T-helper 2 cell treated with Interferon-gamma antibody and Interleukin-4, amounts not matched to agents 100 ng/mL and 5 ng/mL, for 36 hours (primary cell): ENCODE results near the gene ORM2. TPM values are rescaled to one million over a fixed set of nuclear protein-coding genes. Genes with fewer than 3 reads are reported as not detected.
"Not testable (repeated sequence)": the region's sequence is repeated elsewhere in the genome, so short reads cannot be mapped to it uniquely, and the experiment has no call there.

Source experiments
- intact Hi-C: fragments of 100-400 bp; cut with micrococcal nuclease; formaldehyde crosslinking; loops from one replicate; pipeline ENCODE4 v1.15.1; 2023
- total RNA-seq: library from RNA; stranded (reverse); gene quantifications from 2 replicates; pipeline ENCODE4 v1.2.3, GENCODE V29; 2022

ORM2 gene
- total RNA-seq, result not detected in 2 replicates

DNA sequence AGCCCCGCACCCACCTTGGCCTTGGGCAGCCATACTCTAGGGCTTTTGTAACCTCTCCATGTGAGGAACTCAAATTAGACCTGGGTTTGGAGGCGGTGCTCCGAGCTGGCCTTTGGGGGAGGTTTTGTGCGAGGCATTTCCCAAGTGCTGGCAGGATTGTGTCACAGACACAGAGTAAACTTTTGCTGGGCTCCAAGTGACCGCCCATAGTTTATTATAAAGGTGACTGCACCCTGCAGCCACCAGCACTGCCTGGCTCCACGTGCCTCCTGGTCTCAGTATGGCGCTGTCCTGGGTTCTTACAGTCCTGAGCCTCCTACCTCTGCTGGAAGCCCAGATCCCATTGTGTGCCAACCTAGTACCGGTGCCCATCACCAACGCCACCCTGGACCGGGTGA is at the start of gene ORM2:
ORM2 (plus strand) TSS at position 245 of the 398 bp plus-strand sequence; CDS start at position 281, 36 bp downstream.
- intact Hi-C loops, result not testable (repeated sequence)

DNA sequence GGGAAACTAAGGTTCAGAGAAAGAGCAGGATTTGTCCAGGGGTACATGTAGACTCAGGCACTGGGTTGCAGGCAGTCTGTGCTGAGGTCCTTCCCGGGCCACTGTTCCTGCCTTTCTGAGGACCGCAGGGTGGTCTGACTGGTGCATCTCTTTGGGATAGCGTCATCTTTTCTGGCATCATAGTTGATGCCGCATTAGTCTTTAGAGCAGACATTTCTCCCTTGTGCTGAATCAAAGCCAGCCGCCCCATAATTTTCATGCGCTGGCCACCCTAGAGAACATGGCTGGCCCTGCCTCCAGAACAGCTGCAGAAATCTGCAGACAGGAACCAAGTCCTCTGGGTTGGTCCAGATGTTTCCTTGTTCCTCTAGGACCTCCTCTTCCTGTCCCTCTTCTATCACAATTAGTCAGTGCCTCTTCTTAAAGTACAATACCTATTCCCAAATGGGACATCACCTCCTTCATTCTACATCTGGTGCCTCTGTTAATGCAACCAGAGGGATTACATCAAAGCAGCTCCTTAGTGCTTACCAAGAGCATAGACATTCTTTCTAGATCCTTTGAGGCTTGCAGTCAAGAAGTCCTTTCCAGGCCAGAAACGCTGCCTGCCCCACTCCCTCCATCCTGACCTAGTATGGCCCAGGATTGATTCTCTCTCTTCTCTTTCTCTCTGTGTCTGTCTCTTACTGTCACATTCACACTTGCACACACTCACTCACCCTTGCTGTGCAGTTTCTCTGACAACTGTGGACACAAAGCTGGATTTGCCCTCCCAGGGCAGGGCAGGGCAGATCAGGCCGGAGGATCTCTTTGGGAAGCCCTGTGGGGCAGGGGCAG is 48.8 kb upstream of the ORM2 start:
- intact Hi-C loops, result no loop called here

DNA sequence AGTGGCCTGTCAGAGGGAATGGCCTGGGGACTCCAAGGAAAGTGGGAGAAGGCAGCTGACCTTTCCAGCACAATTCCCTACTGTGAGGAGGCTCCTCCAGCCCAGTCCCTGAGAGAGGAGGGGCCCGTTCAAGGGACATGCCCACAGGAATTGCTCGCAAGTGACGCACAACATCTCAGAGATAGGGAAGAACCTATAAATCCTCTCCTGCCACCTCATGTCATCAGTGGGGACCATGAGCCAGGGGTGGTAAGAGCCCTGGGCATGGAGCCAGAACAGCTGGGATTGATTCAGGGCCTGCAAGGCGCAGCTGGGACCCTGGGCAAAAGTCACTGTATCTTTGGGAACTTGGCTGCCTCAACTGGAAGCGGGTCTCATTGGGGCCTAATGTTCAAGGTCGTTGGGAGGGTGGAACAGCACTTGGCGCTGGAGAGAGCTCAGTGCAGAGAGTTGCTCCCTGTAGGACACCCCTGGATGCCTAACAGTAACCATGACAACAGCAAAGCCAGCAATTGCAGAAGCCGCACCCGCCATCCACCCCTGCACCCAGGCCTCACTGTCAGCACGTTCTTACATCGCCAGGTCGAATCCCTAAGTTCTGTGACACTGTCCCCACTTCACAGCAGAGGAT is 48.1 kb upstream of the ORM2 start:
- intact Hi-C loops, result no loop called here

DNA sequence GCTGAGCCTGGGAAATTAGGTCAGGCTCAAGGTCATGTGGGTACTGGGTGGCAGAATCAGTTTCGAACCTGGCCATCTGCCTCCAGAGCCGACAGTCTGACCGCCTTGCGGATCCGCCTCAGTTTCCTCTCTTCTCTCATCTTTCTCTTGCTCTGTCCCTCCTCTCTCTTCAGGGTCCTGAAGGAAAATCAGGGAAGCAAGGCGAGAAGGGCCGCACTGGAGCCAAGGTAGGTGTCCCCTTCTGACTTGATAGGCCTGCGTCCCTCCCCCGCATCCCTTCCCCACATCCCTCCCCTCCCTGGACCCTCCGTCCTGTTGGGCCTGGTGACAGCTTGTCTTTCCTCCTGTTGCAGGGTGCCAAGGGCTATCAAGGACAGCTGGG is 47.6 kb upstream of the ORM2 start:
- intact Hi-C loops, result no loop called here

DNA sequence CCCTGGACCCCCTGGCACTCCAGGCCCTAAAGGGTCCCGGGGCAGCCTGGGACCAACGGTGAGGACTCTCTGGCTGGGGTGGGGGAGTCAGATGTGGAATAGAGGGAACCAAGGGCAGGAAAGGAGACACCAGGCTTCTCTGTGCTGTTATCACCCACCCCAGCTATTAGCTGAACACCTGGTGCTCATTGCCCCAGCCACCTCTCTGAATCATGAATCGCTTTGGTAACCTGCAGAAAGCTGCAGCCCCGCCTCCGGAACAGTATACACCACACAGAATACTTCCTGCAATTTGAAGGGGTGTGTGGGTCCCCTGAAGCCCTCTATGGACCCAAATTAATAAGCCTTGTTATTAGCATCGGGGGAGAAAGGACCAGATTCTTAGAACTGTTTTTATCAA is 47.2 kb upstream of the ORM2 start:
- intact Hi-C loops, result no loop called here

DNA sequence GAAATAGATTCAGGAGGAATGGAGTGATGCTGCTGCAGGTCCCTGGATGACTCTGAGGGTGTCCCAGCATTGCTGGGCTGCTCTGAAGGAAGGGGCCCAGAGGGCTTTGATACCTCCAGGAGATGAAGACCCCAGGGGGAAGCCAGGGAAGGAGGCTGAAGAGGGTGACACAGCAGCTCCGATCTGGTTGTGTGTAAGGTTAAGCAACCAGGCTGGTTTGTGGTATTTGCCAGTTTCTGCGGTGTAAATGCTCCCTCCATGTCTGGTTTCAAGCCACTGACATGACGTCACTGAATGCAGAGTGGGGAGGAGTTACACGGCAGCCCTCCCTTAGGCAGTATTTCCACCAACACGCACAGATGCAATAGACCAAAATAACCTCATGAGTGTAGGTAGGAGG is 46.7 kb upstream of the ORM2 start:
- intact Hi-C loops, result no loop called here

DNA sequence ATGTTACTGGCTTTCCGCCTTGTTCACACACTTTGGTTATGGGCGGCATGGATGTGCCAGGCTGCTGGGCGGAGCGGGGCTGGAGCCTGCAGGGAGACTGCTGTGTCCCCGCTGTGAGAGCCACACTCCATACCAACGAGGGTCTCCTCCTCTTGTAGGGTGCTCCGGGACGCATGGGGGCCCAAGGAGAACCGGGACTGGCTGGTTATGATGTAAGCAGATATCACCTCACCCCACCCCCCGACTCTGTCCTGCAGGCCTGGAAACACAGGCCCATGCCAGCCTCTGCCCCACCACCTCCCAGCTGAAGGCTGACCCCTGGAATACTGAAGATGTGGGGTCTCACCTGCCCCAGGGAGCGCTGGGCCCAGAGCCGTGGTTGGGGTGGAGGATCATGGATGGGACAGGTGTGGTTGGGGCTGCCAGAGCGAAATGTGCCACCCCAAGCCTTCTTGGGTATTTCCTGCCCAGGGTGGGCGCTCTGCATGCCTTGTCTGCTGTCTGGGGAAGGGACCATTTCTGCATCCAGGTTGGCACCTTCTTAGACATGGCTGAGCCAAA is 46.0 kb upstream of the ORM2 start:
- intact Hi-C loops, result no loop called here

DNA sequence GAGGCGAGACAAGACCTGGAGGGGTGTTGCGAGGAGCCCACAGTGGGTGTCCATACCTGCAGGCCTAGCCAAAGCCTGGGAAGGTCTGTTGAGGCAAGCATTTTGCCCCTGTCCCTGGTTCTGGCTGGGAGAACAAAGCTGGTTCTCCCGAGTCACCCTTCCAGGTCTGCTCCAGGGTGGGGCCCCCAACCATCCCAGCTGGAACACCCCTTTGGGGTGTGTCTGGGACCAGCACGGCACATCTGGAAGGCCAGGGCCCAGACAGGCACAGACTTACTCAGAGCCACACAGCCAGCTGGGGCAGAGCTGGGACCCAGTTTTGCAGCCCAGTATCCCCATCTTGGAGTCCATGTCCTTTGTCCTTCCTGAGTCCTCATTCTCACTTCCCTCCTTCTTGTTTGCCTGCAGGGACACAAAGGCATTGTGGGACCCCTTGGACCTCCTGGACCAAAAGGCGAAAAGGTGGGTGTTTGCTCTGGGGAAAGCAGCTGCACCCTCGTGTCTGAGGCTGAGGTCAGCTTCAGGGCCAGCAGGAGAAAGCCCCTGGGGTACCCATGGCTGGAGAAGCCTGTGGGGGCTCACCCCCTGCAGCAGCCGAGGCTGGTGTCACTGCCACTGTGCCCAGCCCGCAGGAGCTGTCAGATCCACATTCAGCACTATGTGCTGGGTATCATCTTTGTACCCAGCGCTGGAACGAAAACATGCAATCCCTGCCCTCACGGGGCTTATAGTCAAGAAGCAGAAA is 45.2 kb upstream of the ORM2 start:
- intact Hi-C loops, result no loop called here

DNA sequence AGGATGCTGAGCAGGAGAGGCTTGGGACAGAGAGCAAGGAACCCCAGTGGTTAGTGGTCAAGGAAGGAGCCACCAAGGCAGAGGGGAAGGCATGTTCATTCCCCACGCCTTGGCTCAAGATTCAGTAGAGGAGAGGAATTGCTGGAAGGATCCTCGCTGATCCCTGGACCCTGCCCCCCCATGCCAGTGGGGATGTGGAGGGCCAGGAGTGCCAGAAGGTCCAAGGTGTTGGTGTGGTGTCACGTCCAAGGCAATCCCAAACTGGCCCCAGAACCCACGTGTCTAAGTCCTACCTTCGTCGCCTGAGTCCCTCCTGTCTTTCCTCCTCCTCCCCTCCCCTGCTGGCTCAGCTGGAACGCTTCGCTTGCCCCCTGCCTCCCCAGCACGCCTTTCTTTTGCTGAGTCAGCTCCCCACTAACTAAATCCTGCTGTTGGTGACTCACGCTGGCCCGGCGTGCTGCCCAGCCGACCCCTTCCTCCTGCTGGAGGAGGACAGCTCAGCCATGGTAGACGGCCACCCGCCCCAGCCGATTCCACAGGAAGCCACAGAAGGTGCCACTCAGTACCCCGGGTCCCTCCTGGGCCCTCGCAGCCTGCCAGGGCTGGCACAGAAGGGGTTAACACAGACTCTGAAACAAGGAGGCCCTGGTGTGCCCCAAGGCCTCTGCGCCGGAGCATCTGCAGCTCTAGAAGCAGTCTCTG is 44.4 kb upstream of the ORM2 start:
- intact Hi-C loops, result no loop called here

DNA sequence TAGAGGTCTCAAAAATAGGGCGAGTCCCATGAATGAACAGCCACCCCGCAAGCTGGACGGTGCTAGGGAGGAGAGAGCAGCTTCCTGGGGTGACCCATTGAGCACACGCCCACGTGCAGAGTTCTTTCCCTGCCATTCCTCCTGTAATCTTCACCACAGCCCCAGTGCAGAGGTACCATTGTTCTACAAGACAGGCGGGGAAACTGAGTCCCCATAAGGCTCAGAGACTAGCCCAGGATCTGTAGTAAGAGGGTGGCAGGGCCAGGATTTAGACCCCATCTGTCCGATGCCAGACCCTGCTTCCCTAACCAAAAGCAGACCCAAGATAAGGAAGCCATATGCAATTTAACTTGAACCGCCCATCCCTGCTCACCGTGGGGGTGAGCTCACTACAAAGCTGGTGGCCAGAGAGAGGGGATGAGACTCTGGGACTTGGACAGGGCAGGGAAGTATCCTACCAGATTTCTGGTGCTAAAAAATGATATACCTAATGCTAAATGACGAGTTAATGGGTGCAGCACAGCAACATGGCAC is 43.5 kb upstream of the ORM2 start:
- intact Hi-C loops, result no loop called here

DNA sequence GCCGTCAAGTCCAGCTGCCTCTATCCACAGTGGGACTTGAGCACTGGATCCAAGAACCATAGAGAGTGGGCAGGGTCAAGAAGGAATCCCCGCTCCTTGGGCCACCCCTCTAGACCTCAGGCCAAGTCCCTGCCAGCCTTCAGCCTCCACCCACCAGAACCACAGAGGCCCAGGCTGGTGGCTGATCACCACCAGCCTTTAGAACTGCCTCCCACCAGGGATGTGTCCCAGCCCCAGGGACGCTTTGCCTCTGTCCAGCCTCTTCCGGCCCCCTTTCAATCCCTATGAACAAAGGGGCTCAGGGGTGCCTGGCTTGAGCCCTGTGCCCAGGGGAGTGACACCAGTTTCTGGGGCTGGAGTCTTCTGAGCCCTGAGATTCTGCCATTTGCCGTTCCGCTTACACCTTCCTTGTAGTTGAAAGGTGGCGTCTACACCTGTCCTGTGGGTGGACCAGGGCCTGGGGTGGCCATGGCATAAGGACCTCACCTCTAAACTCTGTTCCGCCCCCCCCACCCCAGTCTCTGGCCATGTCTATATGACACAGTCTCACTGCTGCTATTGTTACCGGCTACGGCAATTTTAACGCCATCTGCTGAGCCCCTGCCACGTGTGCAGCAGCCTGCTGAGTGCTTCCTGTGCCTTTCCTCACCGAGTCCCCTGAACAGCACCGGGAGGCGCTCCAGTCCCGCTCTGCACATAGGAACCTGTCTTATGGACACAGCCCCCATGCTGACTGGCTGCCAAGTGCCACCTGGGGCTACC is 42.5 kb upstream of the ORM2 start:
- intact Hi-C loops, result no loop called here

DNA sequence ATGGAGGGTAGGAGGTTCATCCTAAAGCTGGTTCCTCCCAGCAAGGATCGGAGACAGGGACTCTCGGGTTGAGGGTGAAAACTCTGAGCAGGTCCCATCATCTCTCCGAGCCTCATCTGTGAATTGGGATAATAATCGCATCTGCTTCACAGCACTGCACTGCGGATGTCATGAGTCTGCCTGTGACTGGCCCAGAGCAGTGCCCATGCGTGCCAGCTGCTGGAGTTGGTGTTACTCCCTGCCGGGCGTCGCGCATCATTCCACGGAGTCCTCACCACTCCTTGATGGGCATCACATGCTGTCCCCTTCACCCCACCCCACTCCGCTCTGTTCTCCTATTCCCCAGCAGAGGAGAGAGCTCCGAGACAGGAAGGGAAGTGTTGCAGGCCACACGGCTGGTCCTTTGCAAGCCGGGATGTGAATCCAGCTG is 41.9 kb upstream of the ORM2 start:
- intact Hi-C loops, result no loop called here

DNA sequence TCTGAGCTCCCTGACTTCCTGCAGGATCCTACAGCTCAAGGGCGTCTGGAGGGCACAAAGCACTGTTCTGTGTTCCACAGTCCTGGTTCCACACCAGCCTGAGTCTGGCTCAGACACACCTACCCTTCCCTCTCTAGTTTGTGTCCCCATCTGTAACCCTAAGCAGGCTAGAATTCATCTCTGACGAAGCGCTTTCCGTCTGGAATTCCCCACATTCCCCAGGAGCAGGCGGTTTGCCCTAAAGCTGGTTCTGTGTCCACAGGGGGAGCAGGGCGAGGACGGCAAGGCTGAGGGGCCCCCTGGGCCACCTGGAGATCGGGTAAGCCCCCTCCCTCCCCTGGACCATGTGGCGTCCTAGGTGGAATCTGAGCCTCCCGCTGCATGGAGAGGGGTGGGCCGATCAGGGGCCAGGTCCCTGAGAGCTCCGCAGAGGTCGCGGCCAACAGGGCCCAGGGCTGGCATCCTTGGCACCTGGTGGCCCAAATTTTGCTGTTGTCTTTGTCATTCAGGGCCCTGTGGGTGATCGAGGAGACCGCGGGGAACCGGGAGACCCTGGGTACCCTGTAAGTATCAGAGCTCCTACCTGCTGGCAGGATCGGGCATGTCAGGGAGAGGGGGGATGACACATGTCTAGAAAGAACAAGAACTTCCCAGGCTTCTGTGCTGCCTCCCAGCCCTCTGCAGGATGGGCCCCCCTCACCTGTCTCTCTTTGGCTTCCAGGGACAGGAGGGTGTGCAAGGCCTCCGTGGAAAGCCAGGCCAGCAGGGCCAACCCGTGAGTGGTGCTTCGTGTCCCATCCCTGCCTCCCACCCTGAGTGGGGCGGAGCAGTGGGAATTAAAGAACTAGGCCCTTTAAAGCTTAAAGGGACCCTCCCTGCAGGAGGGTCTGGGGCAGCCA is 41.2 kb upstream of the ORM2 start:
- intact Hi-C loops, result no loop called here

DNA sequence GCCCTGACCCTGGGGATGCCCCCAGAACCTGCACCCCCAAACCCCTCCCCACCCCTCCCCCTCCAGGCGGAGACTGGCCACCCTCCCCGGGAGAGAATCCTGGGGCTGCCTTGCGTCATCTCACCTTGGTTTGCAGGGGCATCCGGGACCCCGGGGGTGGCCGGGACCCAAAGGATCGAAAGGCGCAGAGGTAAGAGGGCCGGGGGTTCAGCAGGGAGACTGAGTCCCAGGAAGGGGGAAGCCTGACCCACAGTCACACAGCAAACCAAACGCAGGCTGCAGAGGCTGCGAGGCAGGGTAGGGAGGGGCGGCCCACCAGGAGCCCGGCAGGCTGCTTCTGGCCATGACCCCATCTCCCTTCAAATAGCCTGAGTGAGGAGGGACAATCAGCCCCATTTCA is 40.6 kb upstream of the ORM2 start:
- intact Hi-C loops, result no loop called here

DNA sequence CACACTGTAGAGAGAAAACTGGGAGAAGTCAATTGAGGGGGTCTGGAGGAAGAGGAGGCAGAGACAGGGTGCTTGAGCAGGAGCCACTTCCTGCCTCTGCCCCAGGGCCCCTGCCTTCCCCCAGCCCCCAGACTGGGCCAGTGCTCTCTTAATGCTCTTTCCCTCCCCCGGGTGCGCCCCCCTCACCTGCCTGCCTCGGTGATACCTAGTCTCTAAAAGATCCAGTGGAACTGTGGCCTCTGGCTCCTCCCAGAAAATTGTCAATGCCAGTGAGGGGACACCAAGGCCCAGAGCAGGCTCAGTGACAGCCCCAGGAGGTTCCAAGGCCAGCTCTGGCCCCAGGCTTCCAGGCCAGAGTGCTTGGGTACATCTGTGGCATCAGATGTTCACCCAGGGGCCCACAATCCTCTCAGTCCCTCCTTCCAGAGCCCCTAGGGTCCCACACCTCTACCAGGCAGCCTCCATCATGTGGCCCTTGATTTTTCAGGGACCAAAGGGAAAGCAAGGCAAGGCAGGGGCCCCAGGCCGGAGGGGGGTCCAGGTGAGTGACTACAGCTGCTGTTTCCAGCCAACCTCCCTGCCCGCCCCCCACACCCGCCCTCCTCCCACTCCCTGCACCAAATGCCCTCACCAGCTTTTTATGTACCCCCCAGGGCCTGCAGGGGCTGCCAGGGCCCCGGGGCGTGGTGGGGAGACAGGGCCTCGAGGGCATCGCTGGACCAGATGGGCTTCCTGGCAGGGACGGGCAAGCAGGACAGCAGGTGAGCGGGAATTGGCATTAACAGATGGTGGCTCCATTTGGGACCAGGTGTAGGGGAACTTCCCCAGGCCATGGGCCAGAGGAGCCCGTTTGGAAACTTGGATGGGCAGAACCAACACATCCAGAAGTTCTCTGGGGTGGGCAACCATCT is 39.8 kb upstream of the ORM2 start:
- intact Hi-C loops, result no loop called here

DNA sequence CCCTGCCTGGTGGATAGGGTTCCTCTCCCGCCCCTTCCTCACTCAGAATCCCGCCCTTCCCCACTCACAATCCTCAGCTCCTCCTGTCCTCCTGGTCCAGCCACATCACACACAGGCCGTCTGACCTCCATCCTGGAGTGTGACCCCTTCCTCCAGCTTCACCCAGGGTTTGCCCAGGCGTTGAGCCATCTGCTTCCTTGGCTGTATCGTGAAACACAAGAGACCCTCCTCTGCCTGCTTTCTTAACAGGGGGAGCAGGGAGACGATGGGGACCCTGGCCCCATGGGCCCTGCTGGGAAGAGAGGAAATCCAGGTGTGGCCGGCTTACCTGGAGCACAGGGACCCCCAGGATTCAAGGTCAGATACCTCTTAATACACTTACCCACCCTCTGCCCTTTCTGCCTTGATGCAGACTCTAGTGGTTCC is 39.1 kb upstream of the ORM2 start:
- intact Hi-C loops, result no loop called here

DNA sequence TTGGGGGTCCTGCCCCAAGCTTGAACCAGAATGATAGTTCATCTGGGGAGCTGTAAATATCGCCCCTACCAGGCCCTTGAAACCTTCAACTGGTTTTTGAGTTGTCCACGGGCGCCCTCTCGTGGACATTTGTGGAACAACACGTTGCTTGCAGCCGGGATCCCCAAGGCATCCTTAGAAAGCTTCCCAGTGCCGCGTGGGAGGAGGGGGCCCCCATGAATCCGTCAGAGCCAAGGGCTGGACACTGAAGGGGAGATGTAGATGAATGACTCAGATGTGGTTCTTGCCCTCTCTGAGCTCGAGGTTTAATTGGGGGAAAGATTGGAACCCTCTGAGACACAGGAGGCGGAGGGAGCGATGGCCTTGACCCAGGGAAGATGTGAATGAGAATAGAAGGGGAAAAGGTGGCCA is 38.6 kb upstream of the ORM2 start:
- intact Hi-C loops, result loop anchor here (1.0 kb wide), 3 partner anchors 136 to 209 kb away; partner anchors contain the start of gene COL27A1
